CD1c-positive myeloid dendritic cell (primary cell): Measurements from ENCODE around the gene MCC.

ENCODE experiments used
- DNase-seq: peaks from one replicate; pipeline ENCODE4 v3.0.0-alpha.2; 2016; ENCODE audit errors: extremely low spot score

MCC gene

DNA sequence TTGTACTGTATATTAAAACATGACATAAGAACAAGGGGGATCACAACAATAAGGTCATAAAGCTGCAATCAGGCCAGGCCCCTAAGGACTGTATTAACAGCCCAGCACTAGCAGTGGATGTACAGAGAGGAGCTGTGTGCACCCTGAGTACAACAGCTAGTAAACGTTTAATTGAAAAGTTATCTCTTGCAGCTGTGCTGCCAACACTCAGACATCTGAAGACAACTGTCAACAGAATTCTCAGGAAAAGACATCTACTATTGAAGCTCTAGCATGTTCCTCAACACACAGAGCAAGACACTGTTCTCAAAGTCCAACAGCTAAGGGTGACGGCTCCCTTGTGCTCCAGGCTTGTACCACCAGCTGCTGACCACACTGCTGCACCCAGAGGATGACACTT lies 312.1 kb downstream of the MCC start:
- DNase-seq: no peak

DNA sequence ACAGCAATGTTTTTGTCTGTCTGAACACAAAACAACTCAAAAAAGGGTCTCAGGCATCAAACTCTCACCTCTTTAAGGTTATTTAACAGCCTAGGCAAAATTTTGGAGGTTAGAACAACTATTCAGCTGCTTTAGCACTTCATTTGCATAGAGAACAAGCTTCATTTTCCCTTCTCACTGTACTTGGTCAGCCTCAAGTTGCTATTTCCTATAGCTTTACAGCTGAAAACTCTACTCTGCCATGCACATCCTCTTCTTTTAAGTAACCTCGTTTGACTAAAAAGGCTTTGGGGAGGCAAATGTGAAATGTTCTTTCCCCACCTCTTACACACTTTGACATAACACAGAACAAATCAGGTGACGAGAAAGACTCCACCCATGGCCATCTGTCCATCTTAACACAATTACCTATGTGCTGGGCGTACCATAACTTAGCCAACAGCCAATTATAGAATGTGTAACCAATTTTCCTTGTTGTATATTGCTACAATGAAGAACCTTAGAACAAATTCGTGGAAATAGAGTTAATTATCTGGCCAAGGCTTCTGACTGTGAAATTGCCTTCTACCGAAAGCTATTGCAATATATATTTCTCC lies 315.9 kb downstream of the MCC start:
- DNase-seq: no peak

- DNase-seq: no peak
These were observed 316.7 kb downstream of the MCC start for GRCh38 chr5:113171520-113171919.

- no peak for DNase-seq
These were observed 317.5 kb downstream of the MCC start for GRCh38 chr5:113170707-113171106.

GRCh38 chr5:113169720-113170119 lies 318.5 kb downstream of the MCC start:
- DNase-seq: no peak

DNA sequence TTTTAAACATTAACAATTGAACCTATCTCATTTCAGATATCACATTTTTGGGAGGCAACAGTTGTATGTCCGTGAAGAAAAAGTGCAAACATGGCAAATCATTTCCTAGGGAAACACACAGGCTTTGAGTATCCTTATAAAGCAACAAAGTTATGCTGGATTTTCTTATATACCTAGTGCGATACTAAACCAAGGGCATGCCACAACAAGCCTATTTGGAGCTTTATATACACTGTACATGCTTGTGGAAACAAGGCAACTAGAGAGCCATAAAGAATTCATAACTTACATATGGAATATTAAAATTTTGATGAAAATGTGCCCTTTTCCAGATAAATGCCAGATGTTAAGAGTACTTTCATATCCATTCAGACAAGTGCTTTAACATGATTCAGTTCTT lies 320.3 kb downstream of the MCC start:
- no peak for DNase-seq

GRCh38 chr5:113166852-113167366 lies 321.3 kb downstream of the MCC start:
- no peak for DNase-seq

DNA sequence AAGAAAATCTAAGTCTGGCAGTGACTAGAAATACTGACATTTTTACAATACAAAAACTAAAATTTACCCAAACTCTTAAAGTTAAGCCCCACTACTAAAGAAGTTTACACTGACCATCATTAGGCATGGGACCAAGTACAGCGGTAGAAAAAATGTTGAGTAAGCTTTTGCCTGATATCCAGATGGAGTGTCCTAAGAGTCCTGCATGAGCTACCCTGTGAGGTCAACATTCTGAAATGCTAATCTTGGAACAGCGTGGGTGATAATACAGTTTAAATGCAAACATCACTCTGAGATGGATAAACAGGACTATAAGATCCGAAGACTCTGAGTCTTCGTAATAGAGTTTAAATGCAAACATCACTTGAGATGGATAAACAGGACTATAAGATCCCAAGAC lies 322.0 kb downstream of the MCC start:
- DNase-seq: no peak

- DNase-seq: no peak
These were observed 324.2 kb downstream of the MCC start for GRCh38 chr5:113164021-113164420.

DNA sequence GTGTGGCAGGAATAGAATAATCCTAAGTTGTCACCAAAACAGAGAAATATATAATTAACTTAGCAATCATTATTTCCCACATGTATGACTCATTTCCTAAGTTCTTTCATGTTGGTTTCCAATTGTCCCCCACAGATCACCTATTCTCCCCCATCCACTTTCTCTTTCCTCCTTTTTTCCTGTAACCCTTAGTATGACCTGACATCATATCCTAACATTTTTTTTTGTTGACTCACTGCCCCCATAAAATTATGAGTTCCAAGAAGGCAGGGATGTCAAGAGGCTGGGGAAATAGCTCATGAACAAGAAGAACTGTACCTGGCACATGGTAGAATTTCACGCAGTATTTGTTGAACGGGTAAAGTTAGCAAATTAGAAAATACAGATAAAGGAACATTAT lies 324.9 kb downstream of the MCC start:
- DNase-seq: no peak

- no peak for DNase-seq
These were observed 325.5 kb downstream of the MCC start for GRCh38 chr5:113162770-113163169.

GRCh38 chr5:113162208-113162607 lies 326.0 kb downstream of the MCC start:
- no peak for DNase-seq

DNA sequence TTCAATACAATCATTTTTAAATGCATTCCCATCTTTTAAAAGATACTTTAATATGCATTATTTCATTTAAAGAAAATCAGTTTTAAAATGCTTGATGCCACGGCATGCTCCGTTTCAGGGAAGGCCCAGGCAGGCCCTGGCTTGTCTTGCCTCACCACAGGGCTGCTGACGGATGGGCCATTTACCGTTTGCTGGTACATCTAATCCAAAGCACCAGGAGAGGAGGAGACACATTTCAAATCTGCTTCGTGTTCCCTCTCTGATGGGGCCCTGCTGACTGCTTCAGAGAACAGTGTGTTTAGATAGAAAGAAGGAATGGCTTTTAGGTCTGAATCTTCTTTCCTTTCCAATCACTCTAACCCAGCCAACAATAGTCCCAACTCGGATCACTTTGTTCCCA lies 326.4 kb downstream of the MCC start:
- DNase-seq: no peak

- DNase-seq: no peak
These were observed 330.4 kb downstream of the MCC start for GRCh38 chr5:113157886-113158285.

DNA sequence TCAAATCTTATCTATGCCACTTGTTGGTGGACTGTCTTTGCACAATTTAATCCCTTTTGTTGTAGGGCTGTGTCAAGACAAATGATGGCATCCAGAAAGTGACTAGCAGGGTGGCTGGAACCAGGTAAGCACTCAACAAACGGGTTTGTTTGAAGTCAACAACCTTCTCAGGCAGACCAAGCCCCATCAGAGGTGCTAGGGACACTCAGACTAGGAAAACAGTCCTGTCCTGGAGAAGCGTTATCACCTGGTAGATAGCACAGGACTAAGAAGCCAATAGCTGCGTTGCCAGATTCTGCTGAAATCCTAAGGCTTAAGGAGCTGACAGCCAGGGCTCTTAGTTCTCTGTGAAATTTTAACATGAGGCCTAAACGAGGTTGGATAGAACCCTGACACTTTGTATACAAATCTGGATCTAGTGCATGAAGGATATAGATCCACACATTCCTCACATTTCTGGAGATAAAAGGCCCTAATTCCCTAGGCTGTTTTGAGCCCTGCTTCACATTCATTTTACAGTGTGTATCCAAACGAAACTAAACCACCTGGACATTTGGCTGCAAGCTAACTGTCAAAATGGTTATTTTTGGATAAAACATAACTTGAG lies 331.9 kb downstream of the MCC start:
- no peak for DNase-seq

DNA sequence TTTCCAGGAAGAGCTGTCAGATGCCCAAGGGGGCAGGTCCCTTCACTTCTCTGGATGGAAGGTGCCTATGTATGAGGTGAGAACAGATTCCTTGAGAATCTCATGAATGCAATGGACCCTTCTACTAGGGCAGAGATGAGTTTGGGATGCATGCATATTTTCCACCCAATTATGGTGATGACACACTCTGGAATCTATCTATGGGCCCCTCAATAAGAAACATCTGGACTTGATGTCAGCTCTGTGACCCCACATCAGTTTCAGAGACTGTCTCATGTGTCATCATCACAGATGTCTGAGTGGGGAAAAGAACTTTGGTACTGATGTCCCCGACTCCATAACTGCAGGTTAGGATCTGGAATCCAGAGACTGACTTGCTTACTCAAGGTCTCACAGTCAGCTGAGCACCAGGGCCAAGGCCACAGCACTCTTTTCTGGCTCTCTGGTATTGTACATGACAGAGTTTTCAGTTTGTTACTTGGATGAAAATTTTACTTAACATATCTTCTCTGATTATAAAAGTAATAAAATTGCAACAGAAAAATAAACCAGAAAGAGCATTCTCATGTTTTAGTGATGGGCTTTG lies 334.6 kb downstream of the MCC start:
- DNase-seq: no peak

- no peak for DNase-seq
These were observed 335.9 kb downstream of the MCC start for GRCh38 chr5:113152380-113152740.

DNA sequence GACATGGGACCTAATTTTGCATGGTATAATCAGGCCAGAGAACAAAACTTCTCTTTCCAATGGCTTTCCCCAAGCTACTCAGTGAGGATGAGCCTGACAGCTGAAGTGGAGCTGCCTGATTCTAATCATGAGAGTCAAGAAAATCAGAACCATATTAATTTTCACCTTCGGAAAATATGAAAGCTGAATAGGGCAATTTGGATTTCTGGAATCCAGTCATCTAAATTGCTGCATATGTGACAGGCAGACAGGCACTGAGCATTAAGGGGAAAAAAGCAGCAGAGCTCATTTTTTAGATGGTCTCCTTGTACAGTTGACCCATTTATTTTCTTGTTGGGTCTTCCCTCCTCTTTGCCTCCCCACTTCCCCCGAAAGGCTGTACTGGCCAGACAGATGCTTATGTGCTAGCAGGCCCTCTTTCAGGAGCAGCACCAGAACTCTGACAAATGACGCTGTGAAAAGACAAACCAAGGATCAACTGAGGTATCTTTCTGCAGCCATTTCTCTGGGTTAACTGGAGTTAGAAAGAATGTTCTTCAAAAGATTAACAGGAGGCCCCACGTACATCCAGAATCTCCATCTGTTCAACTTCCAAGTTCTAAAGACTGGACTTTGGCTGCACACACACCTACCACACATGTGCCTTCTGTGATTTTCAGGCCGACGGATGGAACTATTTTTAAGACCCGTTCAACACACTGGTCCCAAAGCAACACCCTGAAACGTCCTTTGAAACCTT lies 336.4 kb downstream of the MCC start:
- DNase-seq: no peak

DNA sequence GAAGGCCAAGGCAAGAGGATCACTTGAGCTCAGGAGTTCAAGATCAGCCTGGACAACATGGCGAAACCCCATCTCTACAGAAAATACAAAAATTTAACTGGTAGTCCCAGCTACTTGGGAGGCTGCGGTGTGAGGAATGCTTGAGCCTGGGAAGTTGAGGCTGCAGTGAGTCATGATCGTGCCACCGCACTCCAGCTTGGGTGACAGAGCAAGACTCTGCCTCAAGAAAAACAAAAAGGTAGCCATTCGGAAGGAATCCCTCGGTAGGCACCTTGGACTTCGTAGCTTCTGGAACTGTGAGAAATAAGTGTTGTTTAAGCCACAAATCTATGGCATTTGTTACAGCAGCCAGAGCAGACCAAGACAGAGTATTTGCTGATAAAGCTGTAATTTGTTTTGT lies 337.4 kb downstream of the MCC start:
- DNase-seq: no peak

- DNase-seq: no peak
These were observed 338.0 kb downstream of the MCC start for GRCh38 chr5:113150221-113150620.

DNA sequence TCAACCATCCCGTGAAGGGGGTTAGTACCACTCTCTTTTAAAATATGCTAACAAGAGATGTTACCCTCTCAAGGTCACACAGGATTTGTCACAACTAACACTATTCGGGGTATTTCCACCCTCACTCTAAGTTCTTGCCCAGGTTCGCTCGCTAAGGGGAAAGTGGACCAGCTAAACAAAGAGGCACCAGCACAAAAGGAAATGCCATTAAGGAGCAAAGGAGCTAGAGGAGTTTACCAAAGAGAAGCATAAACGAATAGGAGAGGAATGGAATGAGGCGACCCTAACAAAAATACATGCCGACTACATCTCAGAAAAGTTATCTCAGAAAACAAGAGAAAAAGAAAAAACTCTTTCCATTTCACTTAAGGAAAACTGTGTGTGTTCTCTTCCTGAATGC lies 340.7 kb downstream of the MCC start:
- no peak for DNase-seq

- no peak for DNase-seq
These were observed 341.1 kb downstream of the MCC start for GRCh38 chr5:113147101-113147508.
